ENCODE results near the gene SYT7. TPM values are rescaled to one million over a fixed set of nuclear protein-coding genes. Genes with fewer than 3 reads are reported as not detected.

Gene SYT7
- total RNA-seq, 1 donor from 2014 or later: 18.9 TPM

GRCh38 chr11:61610905-61611304 lies 30.0 kb upstream of the SYT7 start:
- H3K4me1 ChIP-seq: peaks cover 19% of the 10 kb centered on the region
- peak; percentile 69 for DNase-seq
- peaks cover 3% of the 10 kb centered on the region for H3K9me3 ChIP-seq (replicated peaks)
- no peak overlapping the region for H3K4me3 ChIP-seq
- H3K27me3 ChIP-seq (ENCODE audit: low read depth): peaks cover 17% of the 10 kb centered on the region
- no peak overlapping the region for H3K27ac ChIP-seq (replicated peaks)
- no peak for TF ChIP-seq CTCF (IDR thresholded peaks at IDR 0.05; ENCODE audit: borderline replicate concordance)
- intact Hi-C loops (cut with micrococcal nuclease): no loop called here
- no peaks in the 10 kb centered on the region for H3K36me3 ChIP-seq

GRCh38 chr11:61609980-61610366 lies 29.1 kb upstream of the SYT7 start:
- peaks cover 17% of the 10 kb centered on the region for H3K27me3 ChIP-seq (ENCODE audit: low read depth)
- H3K4me3 ChIP-seq: no peak overlapping the region
- intact Hi-C loops (cut with micrococcal nuclease): no loop called here

GRCh38 chr11:61609000-61609979 lies 28.4 kb upstream of the SYT7 start:
- H3K9me3 ChIP-seq (replicated peaks): peaks cover 3% of the 10 kb centered on the region
- H3K36me3 ChIP-seq: no peaks in the 10 kb centered on the region
- no peak overlapping the region for H3K4me3 ChIP-seq
- H3K27ac ChIP-seq (replicated peaks): no peak overlapping the region
- H3K4me1 ChIP-seq: peaks cover 19% of the 10 kb centered on the region
- DNase-seq: no peak
- intact Hi-C loops (cut with micrococcal nuclease): no loop called here
- peaks cover 17% of the 10 kb centered on the region for H3K27me3 ChIP-seq (ENCODE audit: low read depth)
- no peak for TF ChIP-seq CTCF (IDR thresholded peaks at IDR 0.05; ENCODE audit: borderline replicate concordance)

More at GRCh38 chr11:61609980-61610366, 29.1 kb upstream of the SYT7 start:
- peak; percentile 35 for TF ChIP-seq CTCF (IDR thresholded peaks at IDR 0.05; ENCODE audit: borderline replicate concordance)
- Histone ChIP-seq H3K27ac (replicated peaks) (no peak overlapping the region), H3K4me1 (peaks cover 19% of the 10 kb centered on the region), H3K36me3 (no peaks in the 10 kb centered on the region), H3K9me3 (replicated peaks) (peaks cover 3% of the 10 kb centered on the region)
- DNase-seq: no peak

DNA sequence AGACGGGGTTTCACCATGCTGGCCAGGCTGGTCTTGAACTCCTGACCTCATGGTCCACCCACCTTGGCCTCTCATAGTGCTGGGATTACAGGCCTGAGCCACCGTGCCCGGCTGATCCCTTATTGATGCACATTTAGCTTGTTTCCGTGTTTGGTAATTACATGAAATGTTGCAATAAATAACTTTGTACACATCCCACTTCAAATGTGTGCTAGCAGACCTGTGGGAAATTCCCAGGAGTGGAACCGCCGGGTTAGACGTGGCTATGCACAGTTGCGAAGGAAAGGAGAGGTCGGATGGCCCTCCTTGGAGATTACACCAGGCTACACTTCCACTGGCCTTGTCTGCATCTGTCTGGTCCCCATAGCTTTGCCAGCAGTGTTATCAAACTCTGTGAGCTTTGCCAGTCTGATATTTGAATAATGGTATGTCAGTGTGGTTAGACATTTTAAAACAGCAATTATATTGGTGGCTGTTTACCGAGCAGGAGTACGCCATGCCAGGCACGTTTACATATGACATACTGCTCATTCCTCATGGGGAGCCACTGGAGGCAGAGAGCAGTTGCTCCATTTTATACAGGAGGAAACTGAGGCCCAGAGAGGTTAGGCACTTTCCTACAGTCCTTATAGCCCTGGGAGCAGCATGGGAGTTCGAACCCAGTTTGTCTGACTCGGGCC lies 27.2 kb upstream of the SYT7 start:
- Histone ChIP-seq H3K4me1 (peaks cover 25% of the 10 kb centered on the region), H3K4me3 (no peak overlapping the region), H3K36me3 (no peaks in the 10 kb centered on the region), H3K9me3 (replicated peaks) (peaks cover 3% of the 10 kb centered on the region), H3K27me3 (ENCODE audit: low read depth) (peaks cover 10% of the 10 kb centered on the region), H3K27ac (replicated peaks) (no peak overlapping the region)
- DNase-seq: no peak
- intact Hi-C loops (cut with micrococcal nuclease): no loop called here
- TF ChIP-seq CTCF (IDR thresholded peaks at IDR 0.05; ENCODE audit: borderline replicate concordance): no peak

- Histone ChIP-seq H3K27me3 (ENCODE audit: low read depth) (peaks cover 8% of the 10 kb centered on the region), H3K4me1 (peaks cover 25% of the 10 kb centered on the region), H3K4me3 (no peak overlapping the region), H3K36me3 (no peaks in the 10 kb centered on the region), H3K9me3 (replicated peaks) (peaks cover 3% of the 10 kb centered on the region), H3K27ac (replicated peaks) (no peak overlapping the region)
- TF ChIP-seq CTCF (IDR thresholded peaks at IDR 0.05; ENCODE audit: borderline replicate concordance): no peak
- no peak for DNase-seq
- intact Hi-C loops (cut with micrococcal nuclease): no loop called here
Observed at GRCh38 chr11:61607426-61607825, 26.6 kb upstream of the SYT7 start.

Measured in left ventricle myocardium inferior (tissue), 1 donor.